Keratinocyte (primary cell): ENCODE results near the gene TOP1.

ENCODE experiments used
- EZH2 ChIP-seq: IDR thresholded peaks from one replicate; pipeline ENCODE4 v1.6.1; 2012; ENCODE audit warnings: inconsistent platforms, mild to moderate bottlenecking, low read length, moderate library complexity
- TF ChIP-seq, protein P1 (sequence below), 3 experiments: IDR thresholded peaks in 1 of 3; conservative IDR thresholded peaks in 1 of 3; optimal IDR thresholded peaks in 1 of 3; 2 replicates in 2 of 3; 3 replicates in 1 of 3; pipeline versions ENCODE3 to v1.5.1; 2011; ENCODE audit warnings: low read length in 3 of 3, mild to moderate bottlenecking in 3 of 3, moderate library complexity in 2 of 3, control low read depth in 1 of 3, inconsistent platforms in 1 of 3; ENCODE audit not compliant: insufficient read depth in 2 of 3; ENCODE audit errors: extremely low read depth in 1 of 3

DNA sequence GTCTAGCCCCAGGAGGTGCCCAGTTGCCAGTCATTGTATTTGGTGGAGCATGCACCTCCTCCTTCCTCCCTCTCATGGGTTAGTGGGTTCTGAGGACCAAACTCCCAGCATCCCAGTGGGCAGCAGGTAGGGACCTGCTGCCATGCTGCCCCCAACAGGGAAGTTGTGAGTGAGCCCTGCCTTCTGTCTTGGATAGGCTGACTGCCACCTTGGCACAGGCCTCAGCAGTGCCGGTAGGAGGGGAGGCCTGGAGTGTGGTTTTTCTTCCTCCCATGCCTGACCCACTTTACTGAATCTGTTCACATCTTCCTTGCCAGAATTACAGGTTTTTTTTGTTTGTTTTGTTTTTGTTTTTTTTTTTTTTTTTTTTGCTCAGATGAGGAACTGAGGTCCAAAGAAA is 133.3 kb downstream of the TOP1 start:
- no peak for TF ChIP-seq EZH2
- TF ChIP-seq, protein P1, sequence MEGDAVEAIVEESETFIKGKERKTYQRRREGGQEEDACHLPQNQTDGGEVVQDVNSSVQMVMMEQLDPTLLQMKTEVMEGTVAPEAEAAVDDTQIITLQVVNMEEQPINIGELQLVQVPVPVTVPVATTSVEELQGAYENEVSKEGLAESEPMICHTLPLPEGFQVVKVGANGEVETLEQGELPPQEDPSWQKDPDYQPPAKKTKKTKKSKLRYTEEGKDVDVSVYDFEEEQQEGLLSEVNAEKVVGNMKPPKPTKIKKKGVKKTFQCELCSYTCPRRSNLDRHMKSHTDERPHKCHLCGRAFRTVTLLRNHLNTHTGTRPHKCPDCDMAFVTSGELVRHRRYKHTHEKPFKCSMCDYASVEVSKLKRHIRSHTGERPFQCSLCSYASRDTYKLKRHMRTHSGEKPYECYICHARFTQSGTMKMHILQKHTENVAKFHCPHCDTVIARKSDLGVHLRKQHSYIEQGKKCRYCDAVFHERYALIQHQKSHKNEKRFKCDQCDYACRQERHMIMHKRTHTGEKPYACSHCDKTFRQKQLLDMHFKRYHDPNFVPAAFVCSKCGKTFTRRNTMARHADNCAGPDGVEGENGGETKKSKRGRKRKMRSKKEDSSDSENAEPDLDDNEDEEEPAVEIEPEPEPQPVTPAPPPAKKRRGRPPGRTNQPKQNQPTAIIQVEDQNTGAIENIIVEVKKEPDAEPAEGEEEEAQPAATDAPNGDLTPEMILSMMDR (optimal IDR thresholded peaks at IDR 0.05 in 1 of 3, IDR thresholded peaks at IDR 0.05 in 1 of 3, conservative IDR thresholded peaks at IDR 0.05 in 1 of 3; ENCODE audit: extremely low read depth in 1 of 3, insufficient read depth in 2 of 3, low read length in 3 of 3) = peak in 1 of 3 experiments; percentile 20
